Measurements from ENCODE around the gene PDGFA.
"Not testable (repeated sequence)": the region's sequence is repeated elsewhere in the genome, so short reads cannot be mapped to it uniquely, and the experiment has no call there.

PDGFA gene

DNA sequence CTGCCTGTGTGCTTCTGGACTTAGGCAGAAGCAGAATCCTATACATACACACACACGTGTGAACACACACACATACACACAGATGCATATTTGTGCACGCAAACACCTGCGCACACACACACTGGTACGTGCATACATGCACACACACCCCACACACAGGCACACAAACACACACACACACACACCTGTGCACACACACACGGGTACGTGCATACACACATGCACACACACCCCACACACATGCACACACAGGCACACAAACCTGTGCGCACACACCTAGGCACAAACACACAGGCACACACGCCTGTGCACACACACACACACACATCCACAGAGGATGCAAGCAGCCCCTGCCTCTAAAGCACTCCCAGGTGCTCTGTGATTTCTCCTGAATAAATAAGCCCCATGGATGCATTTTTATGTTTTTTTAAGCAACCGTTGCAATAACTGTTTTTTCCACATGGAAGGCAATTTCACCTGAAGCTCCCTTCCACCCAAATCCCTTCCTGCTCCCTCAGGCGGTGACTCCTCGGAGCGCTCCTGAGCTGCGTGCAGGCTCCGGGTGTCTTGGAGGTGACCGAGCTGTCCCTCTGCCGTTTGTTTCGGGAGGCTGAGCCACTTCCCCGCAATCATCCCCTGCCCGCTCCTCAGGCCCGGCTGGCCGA lies 41.5 kb upstream of the PDGFA start:
- Histone ChIP-seq H3K36me3 (ENCODE audit: control insufficient read depth, insufficient read depth, low read length) (no peaks in the 10 kb centered on the region), H3K9ac (ENCODE audit: low read depth, low read length) (no peak overlapping the region), H3K4me1 (ENCODE audit: control insufficient read depth, insufficient read depth, low read length) (no peaks in the 10 kb centered on the region), H3K4me3 (ENCODE audit: low read depth, low read length) (no peak overlapping the region), H3K9me3 (ENCODE audit: control insufficient read depth, insufficient read depth, low read length) (no peaks in the 10 kb centered on the region), H3K27me3 (ENCODE audit: control insufficient read depth, insufficient read depth, low read length) (no peaks in the 10 kb centered on the region), H3K27ac (ENCODE audit: low read depth, low read length) (no peak overlapping the region)

GRCh38 chr7:559396-559705 lies 39.7 kb upstream of the PDGFA start:
- Histone ChIP-seq H3K27me3 (ENCODE audit: control insufficient read depth, insufficient read depth, low read length) (no peaks in the 10 kb centered on the region), H3K27ac (ENCODE audit: low read depth, low read length) (no peak overlapping the region), H3K4me1 (ENCODE audit: control insufficient read depth, insufficient read depth, low read length) (no peaks in the 10 kb centered on the region)

DNA sequence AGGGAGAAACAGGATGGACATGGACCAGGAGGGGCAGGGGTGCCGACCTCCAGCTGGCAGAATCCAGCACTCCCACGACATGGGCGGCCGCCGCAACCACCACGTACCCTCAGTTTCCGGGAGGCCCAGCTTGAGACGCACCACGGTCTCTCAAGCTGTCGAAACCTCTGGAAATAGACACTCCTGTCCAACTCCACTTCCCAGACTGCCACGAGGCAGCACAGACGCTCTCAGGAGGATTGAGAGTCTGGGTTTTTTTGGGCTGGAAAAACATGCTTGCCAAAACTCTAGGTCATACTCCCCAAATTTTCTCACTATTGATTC lies 37.9 kb upstream of the PDGFA start:
- no peak overlapping the region for H3K4me3 ChIP-seq (ENCODE audit: low read depth, low read length)
- no peaks in the 10 kb centered on the region for H3K4me1 ChIP-seq (ENCODE audit: control insufficient read depth, insufficient read depth, low read length)
- H3K27ac ChIP-seq (ENCODE audit: low read depth, low read length), result no peak overlapping the region
- no peaks in the 10 kb centered on the region for H3K36me3 ChIP-seq (ENCODE audit: control insufficient read depth, insufficient read depth, low read length)
- H3K9me3 ChIP-seq (ENCODE audit: control insufficient read depth, insufficient read depth, low read length), result no peaks in the 10 kb centered on the region
- H3K27me3 ChIP-seq (ENCODE audit: control insufficient read depth, insufficient read depth, low read length), result no peaks in the 10 kb centered on the region
- H3K9ac ChIP-seq (ENCODE audit: low read depth, low read length), result no peak overlapping the region

More at GRCh38 chr7:559396-559705, 39.7 kb upstream of the PDGFA start:
- no peaks in the 10 kb centered on the region for H3K9me3 ChIP-seq (ENCODE audit: control insufficient read depth, insufficient read depth, low read length)
- H3K9ac ChIP-seq (ENCODE audit: low read depth, low read length), result no peak overlapping the region
- no peak overlapping the region for H3K4me3 ChIP-seq (ENCODE audit: low read depth, low read length)
- H3K36me3 ChIP-seq (ENCODE audit: control insufficient read depth, insufficient read depth, low read length), result no peaks in the 10 kb centered on the region

DNA sequence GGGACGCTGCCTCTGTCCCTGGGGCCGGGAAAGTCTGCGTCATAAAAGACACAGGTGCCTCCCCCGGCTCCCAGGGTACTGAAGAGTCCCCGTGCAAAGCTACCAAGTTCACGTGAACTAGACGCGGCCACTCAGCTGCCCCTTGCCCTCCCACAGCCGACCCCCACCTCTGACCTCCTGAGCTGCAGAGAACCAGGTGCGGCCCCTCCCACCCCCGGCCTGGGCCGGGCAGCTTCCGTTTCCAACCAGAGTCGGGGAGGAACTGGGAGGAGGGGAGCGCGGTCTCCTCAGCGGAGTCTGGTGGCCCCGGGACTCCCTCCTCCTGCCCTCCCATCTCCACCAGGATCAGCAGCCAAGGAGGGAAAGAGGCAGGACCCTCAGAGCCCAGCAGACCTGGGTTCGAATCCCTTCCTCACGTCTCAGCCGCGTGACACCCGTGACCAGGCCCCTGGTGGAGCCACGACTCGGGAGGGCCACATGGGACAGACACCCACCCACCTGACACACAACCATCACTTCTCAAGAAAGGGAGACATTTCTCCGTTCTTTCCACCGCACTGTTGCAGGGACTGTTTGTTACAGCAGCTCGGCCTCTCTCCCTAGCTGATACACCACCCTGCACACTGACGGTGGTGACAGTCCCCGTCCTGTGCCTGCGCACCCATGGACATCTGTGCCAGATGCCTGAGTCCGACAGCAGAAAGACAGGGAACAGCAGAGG lies 37.4 kb upstream of the PDGFA start:
- H3K9me3 ChIP-seq (ENCODE audit: control insufficient read depth, insufficient read depth, low read length), result no peaks in the 10 kb centered on the region
- no peaks in the 10 kb centered on the region for H3K4me1 ChIP-seq (ENCODE audit: control insufficient read depth, insufficient read depth, low read length)
- no peaks in the 10 kb centered on the region for H3K36me3 ChIP-seq (ENCODE audit: control insufficient read depth, insufficient read depth, low read length)
- no peak overlapping the region for H3K27ac ChIP-seq (ENCODE audit: low read depth, low read length)
- H3K9ac ChIP-seq (ENCODE audit: low read depth, low read length), result no peak overlapping the region
- no peaks in the 10 kb centered on the region for H3K27me3 ChIP-seq (ENCODE audit: control insufficient read depth, insufficient read depth, low read length)
- H3K4me3 ChIP-seq (ENCODE audit: low read depth, low read length), result no peak overlapping the region

GRCh38 chr7:556291-556826 lies 36.7 kb upstream of the PDGFA start:
- Histone ChIP-seq H3K27me3 (ENCODE audit: control insufficient read depth, insufficient read depth, low read length) (no peaks in the 10 kb centered on the region), H3K36me3 (ENCODE audit: control insufficient read depth, insufficient read depth, low read length) (no peaks in the 10 kb centered on the region), H3K27ac (ENCODE audit: low read depth, low read length) (no peak overlapping the region), H3K4me1 (ENCODE audit: control insufficient read depth, insufficient read depth, low read length) (no peaks in the 10 kb centered on the region), H3K4me3 (ENCODE audit: low read depth, low read length) (no peak overlapping the region), H3K9ac (ENCODE audit: low read depth, low read length) (no peak overlapping the region), H3K9me3 (ENCODE audit: control insufficient read depth, insufficient read depth, low read length) (no peaks in the 10 kb centered on the region)

- Histone ChIP-seq H3K9ac (ENCODE audit: low read depth, low read length) (no peak overlapping the region), H3K27me3 (ENCODE audit: control insufficient read depth, insufficient read depth, low read length) (no peaks in the 10 kb centered on the region), H3K4me3 (ENCODE audit: low read depth, low read length) (no peak overlapping the region), H3K27ac (ENCODE audit: low read depth, low read length) (no peak overlapping the region), H3K4me1 (ENCODE audit: control insufficient read depth, insufficient read depth, low read length) (no peaks in the 10 kb centered on the region), H3K36me3 (ENCODE audit: control insufficient read depth, insufficient read depth, low read length) (no peaks in the 10 kb centered on the region), H3K9me3 (ENCODE audit: control insufficient read depth, insufficient read depth, low read length) (no peaks in the 10 kb centered on the region)
Observed at GRCh38 chr7:555551-556160, 36.0 kb upstream of the PDGFA start.

DNA sequence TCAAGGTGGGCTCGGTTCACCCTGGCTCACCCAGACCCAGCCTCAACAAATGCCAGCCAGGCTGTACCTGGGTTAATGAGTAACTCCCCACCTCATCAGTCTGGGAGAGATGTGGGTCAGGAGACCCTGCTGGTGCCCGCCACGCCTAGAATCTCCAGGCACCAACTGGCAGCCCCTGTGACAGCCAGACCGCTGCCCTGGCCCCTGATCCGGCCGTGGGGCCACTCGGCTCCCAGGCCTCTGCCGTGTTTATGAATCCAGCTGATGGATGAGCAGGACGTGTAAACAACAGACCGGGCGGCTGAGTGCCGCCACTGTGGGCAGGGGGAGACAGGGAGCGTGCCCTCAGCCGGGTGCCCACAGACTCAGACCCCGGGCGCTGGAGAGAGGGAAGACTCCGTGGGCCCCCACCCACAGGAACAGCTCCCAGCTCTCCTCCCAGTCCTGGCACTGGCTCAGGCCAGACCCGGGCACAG lies 34.0 kb upstream of the PDGFA start:
- no peaks in the 10 kb centered on the region for H3K9me3 ChIP-seq (ENCODE audit: control insufficient read depth, insufficient read depth, low read length)
- no peaks in the 10 kb centered on the region for H3K27me3 ChIP-seq (ENCODE audit: control insufficient read depth, insufficient read depth, low read length)
- H3K4me1 ChIP-seq (ENCODE audit: control insufficient read depth, insufficient read depth, low read length), result no peaks in the 10 kb centered on the region
- H3K27ac ChIP-seq (ENCODE audit: low read depth, low read length), result no peak overlapping the region
- H3K9ac ChIP-seq (ENCODE audit: low read depth, low read length), result no peak overlapping the region
- no peaks in the 10 kb centered on the region for H3K36me3 ChIP-seq (ENCODE audit: control insufficient read depth, insufficient read depth, low read length)
- no peak overlapping the region for H3K4me3 ChIP-seq (ENCODE audit: low read depth, low read length)

DNA sequence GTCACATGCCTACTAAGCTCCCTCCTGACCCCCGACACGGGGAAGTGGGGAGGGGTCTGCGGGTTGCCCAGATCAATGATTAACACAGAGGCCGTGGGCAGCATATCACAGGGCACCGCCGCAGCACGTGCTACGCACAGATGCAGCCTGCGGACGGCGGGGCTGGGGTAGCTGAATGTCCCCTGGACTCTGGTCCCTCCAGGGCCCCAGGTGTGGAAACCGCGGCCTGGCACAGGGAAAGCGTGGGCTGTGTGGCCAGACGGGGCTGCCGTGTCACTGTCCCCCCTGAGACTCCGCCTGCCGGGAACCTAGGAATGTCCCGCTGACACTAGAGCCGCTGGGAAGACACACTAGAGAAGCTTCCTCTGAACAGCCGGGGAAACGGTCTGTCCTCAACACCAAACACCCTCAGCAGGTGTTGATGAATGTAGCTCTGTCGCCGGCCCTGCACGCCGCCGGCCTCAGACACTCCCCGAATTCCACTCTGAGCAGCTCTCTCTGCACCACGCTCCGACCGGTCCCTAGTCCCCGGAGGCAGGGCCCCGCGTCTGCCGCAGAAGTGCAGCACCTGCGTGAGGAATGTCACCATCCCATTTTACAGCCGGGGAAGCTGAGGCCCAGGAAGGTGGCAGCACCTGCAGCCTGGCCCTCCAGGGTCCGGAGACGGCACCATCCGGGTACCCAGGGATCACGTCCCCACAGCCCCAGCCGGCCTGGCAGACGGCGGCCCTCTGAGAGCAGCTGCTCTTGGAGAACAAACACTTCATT lies 33.4 kb upstream of the PDGFA start:
- Histone ChIP-seq H3K4me3 (ENCODE audit: low read depth, low read length) (no peak overlapping the region), H3K9ac (ENCODE audit: low read depth, low read length) (no peak overlapping the region), H3K36me3 (ENCODE audit: control insufficient read depth, insufficient read depth, low read length) (no peaks in the 10 kb centered on the region), H3K27me3 (ENCODE audit: control insufficient read depth, insufficient read depth, low read length) (no peaks in the 10 kb centered on the region), H3K4me1 (ENCODE audit: control insufficient read depth, insufficient read depth, low read length) (no peaks in the 10 kb centered on the region), H3K9me3 (ENCODE audit: control insufficient read depth, insufficient read depth, low read length) (no peaks in the 10 kb centered on the region), H3K27ac (ENCODE audit: low read depth, low read length) (no peak overlapping the region)

- H3K9ac ChIP-seq (ENCODE audit: low read depth, low read length); H3K4me3 ChIP-seq (ENCODE audit: low read depth, low read length): not testable (repeated sequence)
Observed at GRCh38 chr7:552151-552867, 32.7 kb upstream of the PDGFA start.

GRCh38 chr7:551615-551970 lies 31.9 kb upstream of the PDGFA start:
- H3K4me3 ChIP-seq (ENCODE audit: low read depth, low read length); H3K36me3 ChIP-seq (ENCODE audit: control insufficient read depth, insufficient read depth, low read length); H3K4me1 ChIP-seq (ENCODE audit: control insufficient read depth, insufficient read depth, low read length); H3K27ac ChIP-seq (ENCODE audit: low read depth, low read length); H3K9ac ChIP-seq (ENCODE audit: low read depth, low read length); H3K27me3 ChIP-seq (ENCODE audit: control insufficient read depth, insufficient read depth, low read length); H3K9me3 ChIP-seq (ENCODE audit: control insufficient read depth, insufficient read depth, low read length): not testable (repeated sequence)

More at GRCh38 chr7:552151-552867, 32.7 kb upstream of the PDGFA start:
- H3K27ac ChIP-seq (ENCODE audit: low read depth, low read length); H3K36me3 ChIP-seq (ENCODE audit: control insufficient read depth, insufficient read depth, low read length); H3K9me3 ChIP-seq (ENCODE audit: control insufficient read depth, insufficient read depth, low read length); H3K4me1 ChIP-seq (ENCODE audit: control insufficient read depth, insufficient read depth, low read length); H3K27me3 ChIP-seq (ENCODE audit: control insufficient read depth, insufficient read depth, low read length): not testable (repeated sequence)
